Skeletal muscle tissue (tissue), 4 donors: Measurements from ENCODE around the gene MYF5. TPM values are rescaled to one million over a fixed set of nuclear protein-coding genes. Genes with fewer than 3 reads are reported as not detected.

Source experiments
- H3K27ac ChIP-seq: one replicate; pipeline ENCODE4 v1.7.0; 2013; ENCODE audit warnings: mild to moderate bottlenecking, low read depth, low read length, inconsistent platforms
- H3K27me3 ChIP-seq, 3 donors: one replicate each; pipeline ENCODE4 v1.7.0; 2013; ENCODE audit warnings: low read length in 3 of 3; ENCODE audit not compliant: control insufficient read depth in 3 of 3, insufficient read depth in 3 of 3
- H3K36me3 ChIP-seq, 3 donors: one replicate each; pipeline ENCODE4 v1.7.0; 2013; ENCODE audit warnings: low read length in 3 of 3; ENCODE audit not compliant: control insufficient read depth in 3 of 3, insufficient read depth in 3 of 3
- H3K4me1 ChIP-seq, 3 donors: one replicate each; pipeline ENCODE4 v1.7.0; 2013; ENCODE audit warnings: low read length in 3 of 3, mild to moderate bottlenecking in 3 of 3; ENCODE audit not compliant: control insufficient read depth in 3 of 3, insufficient read depth in 3 of 3
- H3K4me3 ChIP-seq, 3 donors: one replicate each; pipeline ENCODE4 v1.7.0; 2013; ENCODE audit warnings: low read length in 3 of 3
- H3K9ac ChIP-seq, 3 donors: one replicate each; pipeline ENCODE4 v1.7.0; 2013; ENCODE audit warnings: low read length in 3 of 3, mild to moderate bottlenecking in 3 of 3, moderate library complexity in 2 of 3, low read depth in 1 of 3
- H3K9me3 ChIP-seq, 3 donors: one replicate each; pipeline ENCODE4 v1.7.0; 2013; ENCODE audit warnings: low read length in 3 of 3; ENCODE audit not compliant: control insufficient read depth in 3 of 3
- total RNA-seq: library from RNA; depleted of rRNA; stranded (reverse); fragments of >200 nt; gene quantifications from one replicate; pipeline ENCODE4 v1.2.3, GENCODE V29; 2014
- donor health status: Osteomylitis.

MYF5 gene
- total RNA-seq, 1 donor from 2014 or later, result 28.2 TPM

- Histone ChIP-seq H3K27me3 (no peaks in the 10 kb centered on the region), H3K36me3 (no peaks in the 10 kb centered on the region), H3K4me1 (peaks cover 6 to 9% (median 6%) of the 10 kb centered on the region in 3 donors), H3K9me3 (peaks cover 0 to 2% (median 0%) of the 10 kb centered on the region in 3 donors), H3K4me3 (no peak overlapping the region), H3K27ac (no peak overlapping the region), H3K9ac (no peak overlapping the region)
These were observed 26.6 kb upstream of the MYF5 start for GRCh38 chr12:80690090-80690489.

DNA sequence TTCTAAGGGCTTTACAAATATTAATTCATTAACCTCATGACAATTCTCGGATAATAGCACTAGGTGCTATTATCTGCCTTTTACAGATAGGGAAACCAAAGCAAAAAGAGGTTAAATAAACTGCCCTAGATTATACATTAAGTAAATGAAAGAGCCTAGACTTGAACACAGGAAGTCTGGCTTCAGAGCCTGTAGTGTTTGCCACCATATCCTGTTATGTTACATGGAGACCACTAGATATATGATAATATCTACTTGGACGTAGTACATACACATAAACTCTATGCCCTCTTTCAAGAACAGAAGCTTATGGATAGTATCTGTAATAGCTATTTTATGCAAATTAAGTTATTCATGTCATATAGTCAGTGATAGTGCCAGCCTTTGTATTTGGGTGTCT, 26.2 kb upstream of the MYF5 start:
- Histone ChIP-seq H3K27me3 (no peaks in the 10 kb centered on the region), H3K36me3 (no peaks in the 10 kb centered on the region), H3K4me3 (no peak overlapping the region), H3K9me3 (peaks cover 0 to 2% (median 0%) of the 10 kb centered on the region in 3 donors), H3K9ac (no peak overlapping the region), H3K27ac (no peak overlapping the region), H3K4me1 (peaks cover 6 to 9% (median 6%) of the 10 kb centered on the region in 3 donors)

DNA sequence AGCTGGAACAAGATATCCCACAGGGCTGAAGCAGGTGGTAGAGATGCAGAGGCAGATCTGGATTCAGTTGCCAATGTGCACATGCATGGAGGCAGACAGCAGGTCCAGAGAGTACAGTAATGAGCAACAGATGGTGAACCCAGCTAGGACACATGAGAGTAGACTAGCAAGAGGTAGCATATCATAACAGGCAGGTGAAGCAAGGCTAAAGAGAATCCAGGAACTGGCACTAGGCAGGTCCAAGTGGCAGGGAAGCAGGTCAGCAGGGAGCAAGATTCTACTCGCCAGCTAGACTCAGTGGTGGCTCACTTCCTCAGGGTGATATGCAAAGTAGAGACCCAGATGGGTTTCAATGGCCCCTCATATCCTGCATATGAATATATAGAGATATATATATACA, 24.6 kb upstream of the MYF5 start:
- peaks cover 0 to 2% (median 0%) of the 10 kb centered on the region in 3 donors for H3K9me3 ChIP-seq
- H3K36me3 ChIP-seq, result no peaks in the 10 kb centered on the region
- no peaks in the 10 kb centered on the region for H3K27me3 ChIP-seq
- peak overlapping the region in 1 of 3 donors; percentile 36 for H3K4me3 ChIP-seq
- H3K4me1 ChIP-seq, result peaks cover 8 to 9% (median 9%) of the 10 kb centered on the region in 3 donors
- H3K9ac ChIP-seq, result no peak overlapping the region
- no peak overlapping the region for H3K27ac ChIP-seq

GRCh38 chr12:80697270-80697887, 19.3 kb upstream of the MYF5 start:
- Histone ChIP-seq H3K4me3 (no peak overlapping the region), H3K4me1 (peaks cover 0 to 16% (median 7%) of the 10 kb centered on the region in 3 donors), H3K36me3 (no peaks in the 10 kb centered on the region), H3K27me3 (no peaks in the 10 kb centered on the region), H3K9me3 (no peaks in the 10 kb centered on the region), H3K9ac (peak overlapping the region; percentile 27 to 58 (median 57)), H3K27ac (peak overlapping the region; percentile 72)

- peak overlapping the region; percentile 13 to 52 (median 45) for H3K4me3 ChIP-seq
- H3K4me1 ChIP-seq, result peaks cover 0 to 16% (median 6%) of the 10 kb centered on the region in 3 donors
- peak overlapping the region; percentile 27 to 68 (median 57) for H3K9ac ChIP-seq
- no peaks in the 10 kb centered on the region for H3K36me3 ChIP-seq
- no peaks in the 10 kb centered on the region for H3K9me3 ChIP-seq
- peak overlapping the region; percentile 72 for H3K27ac ChIP-seq
- no peaks in the 10 kb centered on the region for H3K27me3 ChIP-seq
These were observed 18.5 kb upstream of the MYF5 start for GRCh38 chr12:80698256-80698655.

DNA sequence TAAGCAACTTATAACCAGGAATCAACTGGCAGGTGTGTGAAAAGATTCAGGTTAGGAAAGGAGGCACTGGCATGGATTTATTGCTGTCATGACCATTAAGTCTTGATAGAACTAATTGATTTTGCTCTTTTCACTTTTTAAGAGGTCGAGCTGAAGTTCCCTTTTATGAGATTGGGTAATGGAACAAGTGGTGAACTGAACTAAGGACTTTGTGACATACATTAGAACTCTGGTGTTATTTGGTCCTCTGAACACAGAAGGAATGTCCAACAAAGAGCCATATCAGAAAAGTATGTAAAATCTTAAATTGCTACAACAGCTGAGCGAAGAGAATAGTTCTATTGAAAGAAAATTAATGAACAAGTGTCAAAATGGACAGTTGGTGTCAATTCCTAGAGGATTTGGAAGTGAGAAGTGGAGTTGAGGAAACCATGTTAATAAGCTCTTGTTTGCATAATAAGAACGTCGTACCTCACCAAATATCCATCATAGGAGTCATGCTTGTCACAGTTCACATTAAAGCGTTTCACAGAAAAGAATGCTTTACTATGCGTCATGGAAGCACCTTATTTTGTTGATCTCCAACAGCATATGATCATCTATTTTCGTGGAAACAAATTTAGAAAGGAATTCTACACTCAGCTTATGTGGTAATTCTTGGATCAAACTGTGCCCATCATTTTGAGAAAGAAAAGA, 17.7 kb upstream of the MYF5 start:
- H3K27me3 ChIP-seq, result no peaks in the 10 kb centered on the region
- no peaks in the 10 kb centered on the region for H3K9me3 ChIP-seq
- peaks cover 0 to 18% (median 6%) of the 10 kb centered on the region in 3 donors for H3K4me1 ChIP-seq
- H3K4me3 ChIP-seq, result peak overlapping the region; percentile 13 to 52 (median 45)
- H3K36me3 ChIP-seq, result no peaks in the 10 kb centered on the region
- peak overlapping the region; percentile 72 for H3K27ac ChIP-seq
- H3K9ac ChIP-seq, result peak overlapping the region; percentile 44 to 68 (median 57)

- Histone ChIP-seq H3K27me3 (no peaks in the 10 kb centered on the region), H3K4me1 (peaks cover 0 to 21% (median 8%) of the 10 kb centered on the region in 3 donors), H3K9me3 (no peaks in the 10 kb centered on the region), H3K27ac (peak overlapping the region; percentile 76), H3K36me3 (no peaks in the 10 kb centered on the region), H3K4me3 (peak overlapping the region; percentile 24 to 44 (median 31)), H3K9ac (peak overlapping the region; percentile 26 to 47 (median 45))
These were observed 16.4 kb upstream of the MYF5 start for GRCh38 chr12:80700327-80700726.

- Histone ChIP-seq H3K4me1 (peaks cover 0 to 21% (median 8%) of the 10 kb centered on the region in 3 donors), H3K27ac (peak overlapping the region; percentile 80), H3K9ac (peak overlapping the region; percentile 10 to 47 (median 45)), H3K27me3 (no peaks in the 10 kb centered on the region), H3K4me3 (peak overlapping the region in 2 of 3 donors; percentile 44 to 48), H3K9me3 (no peaks in the 10 kb centered on the region), H3K36me3 (no peaks in the 10 kb centered on the region)
These were observed 15.3 kb upstream of the MYF5 start for GRCh38 chr12:80701388-80701787.

DNA sequence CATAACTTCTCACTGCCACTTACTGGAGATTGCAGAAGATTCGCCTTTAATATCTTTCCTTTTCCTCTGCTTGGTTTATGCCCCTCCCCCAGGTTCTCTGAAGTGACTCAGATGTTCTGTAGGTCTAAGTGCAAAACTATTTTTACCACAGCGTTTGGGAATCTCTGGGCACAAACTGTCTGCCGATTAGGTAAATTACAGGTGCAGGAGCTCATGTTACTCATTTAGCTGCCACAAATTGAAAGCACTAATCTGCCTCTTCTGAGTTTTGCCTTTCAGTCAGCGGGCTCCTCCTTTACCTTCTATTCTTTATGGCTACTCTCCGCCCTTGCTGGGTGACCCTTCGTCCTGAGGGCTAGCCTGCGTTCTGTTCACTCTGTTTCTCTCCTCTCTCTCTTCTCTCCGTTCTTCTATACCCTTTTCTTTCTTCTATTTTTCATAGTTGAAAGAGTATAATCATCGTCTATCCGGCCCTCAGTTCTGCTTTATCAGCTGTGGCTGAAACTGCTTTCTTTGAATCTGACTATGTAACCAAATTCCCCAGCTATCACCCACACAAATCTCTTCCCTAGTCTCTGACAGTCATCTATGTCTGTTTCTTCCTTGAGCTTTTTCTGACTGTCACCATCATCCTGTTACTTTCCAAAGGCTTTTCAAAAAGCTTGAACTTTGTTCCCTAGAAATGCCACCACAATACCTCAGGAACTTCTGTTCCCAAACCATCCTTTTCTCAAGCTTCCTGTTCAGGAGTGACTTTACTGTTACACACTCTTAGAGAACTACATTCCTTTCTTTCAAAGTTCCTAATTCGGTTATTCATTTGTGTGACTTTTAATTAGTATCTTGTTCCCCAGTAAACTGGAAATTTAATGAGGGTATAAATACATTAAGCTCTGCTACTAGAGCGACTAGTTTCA, 13.6 kb upstream of the MYF5 start:
- peaks cover 0 to 17% (median 2%) of the 10 kb centered on the region in 3 donors for H3K4me1 ChIP-seq
- H3K27me3 ChIP-seq, result no peaks in the 10 kb centered on the region
- peak overlapping the region; percentile 75 to 93 (median 81) for H3K9ac ChIP-seq
- no peaks in the 10 kb centered on the region for H3K9me3 ChIP-seq
- H3K27ac ChIP-seq, result peak overlapping the region; percentile 94
- peak overlapping the region; percentile 44 to 87 (median 55) for H3K4me3 ChIP-seq
- peaks cover 0 to 4% (median 0%) of the 10 kb centered on the region in 3 donors for H3K36me3 ChIP-seq
